WTC11 (cell line): ENCODE results near the gene TRIM58. TPM values are rescaled to one million over a fixed set of nuclear protein-coding genes. Genes with fewer than 3 reads are reported as not detected.
A peak's percentile ranks its signal among the peaks of the same experiment; 100 is the strongest.

ENCODE experiments used
- ATAC-seq: fragments of 200-7000 bp; cut with Tn5 transposase; 2 replicates; pipeline ENCODE4 v1.10.0; 2021; ENCODE audit warnings: mild to moderate bottlenecking, moderate library complexity
- CTCF ChIA-PET: fragments of 300-600 bp; sonication (Branson Sonifier 250); formaldehyde crosslinking; loops from one replicate; lab custom pipeline; 2021; ENCODE audit warnings: antibody characterized with exemption; lab: Charles Lee
- POLR2A ChIA-PET: fragments of 350-600 bp; sonication (Branson Sonifier 250); formaldehyde crosslinking; loops from one replicate; lab custom pipeline; 2021; ENCODE audit warnings: antibody characterized with exemption; lab: Charles Lee
- DNase-seq: peaks from one replicate; pipeline ENCODE4 v3.0.0; 2021; ENCODE audit warnings: low spot score
- H3K27ac Mint-ChIP-seq: 2 replicates; pipeline ENCODE4 v1.8.0; 2021; ENCODE audit warnings: mixed read lengths
- H3K27me3 Mint-ChIP-seq: 2 replicates; pipeline ENCODE4 v1.8.0; 2021; ENCODE audit warnings: low read depth, mild to moderate bottlenecking, moderate library complexity, mixed read lengths
- H3K36me3 Mint-ChIP-seq: 2 replicates; pipeline ENCODE4 v1.8.0; 2021; ENCODE audit warnings: mixed read lengths
- H3K4me1 Mint-ChIP-seq: 2 replicates; pipeline ENCODE4 v1.8.0; 2022; ENCODE audit warnings: mixed read lengths
- H3K4me3 Mint-ChIP-seq: 2 replicates; pipeline ENCODE4 v1.8.0; 2021; ENCODE audit warnings: mild to moderate bottlenecking, moderate library complexity, mixed read lengths
- H3K9me3 Mint-ChIP-seq: 2 replicates; pipeline ENCODE4 v1.8.0; 2021; ENCODE audit warnings: mixed read lengths
- ATF1 ChIP-seq: sonication (generic); formaldehyde crosslinking; IDR thresholded peaks from 2 replicates; pipeline ENCODE4 v1.8.1; 2023; ENCODE audit warnings: mild to moderate bottlenecking, moderate library complexity, missing genetic modification reagents
- CREB1 ChIP-seq: sonication (generic); formaldehyde crosslinking; IDR thresholded peaks from 2 replicates; pipeline ENCODE4 v1.8.0; 2023; ENCODE audit warnings: mild to moderate bottlenecking, missing genetic modification reagents
- ETV6 ChIP-seq: sonication (generic); formaldehyde crosslinking; IDR thresholded peaks from 2 replicates; pipeline ENCODE4 v1.8.1; 2022; ENCODE audit warnings: mild to moderate bottlenecking, missing genetic modification reagents
- FOXK1 ChIP-seq: sonication (generic); formaldehyde crosslinking; IDR thresholded peaks from 2 replicates; pipeline ENCODE4 v1.8.0; 2022; ENCODE audit warnings: mild to moderate bottlenecking, moderate library complexity, missing genetic modification reagents
- FOXP1 ChIP-seq: sonication (generic); formaldehyde crosslinking; IDR thresholded peaks from 2 replicates; pipeline ENCODE4 v1.8.0; 2022; ENCODE audit warnings: missing genetic modification reagents, mild to moderate bottlenecking, moderate library complexity, borderline replicate concordance
- GTF2I ChIP-seq: fragments of 250-450 bp; sonication (Bioruptor Pico); conservative IDR thresholded peaks from 2 replicates; pipeline ENCODE4 v1.4.0; 2021; ENCODE audit warnings: mild to moderate bottlenecking
- HMGA2 ChIP-seq: fragments of 250-450 bp; sonication (Bioruptor Pico); IDR thresholded peaks from 2 replicates; pipeline ENCODE4 v1.4.0; 2021; ENCODE audit warnings: mild to moderate bottlenecking, moderate library complexity
- IRF2 ChIP-seq: sonication (generic); formaldehyde crosslinking; IDR thresholded peaks from 2 replicates; pipeline ENCODE4 v1.8.0; 2022; ENCODE audit warnings: low read depth, missing genetic modification reagents, borderline replicate concordance
- JUN ChIP-seq: sonication (generic); formaldehyde crosslinking; IDR thresholded peaks from 2 replicates; pipeline ENCODE4 v1.8.0; 2023; ENCODE audit warnings: mild to moderate bottlenecking, missing genetic modification reagents
- MXD4 ChIP-seq: fragments of 250-450 bp; sonication (Bioruptor Pico); IDR thresholded peaks from 2 replicates; pipeline ENCODE4 v1.8.0; 2021; ENCODE audit warnings: mild to moderate bottlenecking, moderate library complexity, borderline replicate concordance
- NFATC4 ChIP-seq: fragments of 250-450 bp; sonication (Bioruptor Pico); IDR thresholded peaks from 2 replicates; pipeline ENCODE4 v1.9.0; 2021; ENCODE audit warnings: mild to moderate bottlenecking
- NFE2L1 ChIP-seq: sonication (generic); formaldehyde crosslinking; IDR thresholded peaks from 2 replicates; pipeline ENCODE4 v1.8.1; 2023; ENCODE audit warnings: missing genetic modification reagents
- SMAD3 ChIP-seq: sonication (generic); formaldehyde crosslinking; IDR thresholded peaks from 2 replicates; pipeline ENCODE4 v1.8.0; 2022; ENCODE audit warnings: missing genetic modification reagents, mild to moderate bottlenecking, borderline replicate concordance
- SOX15 ChIP-seq: fragments of 250-450 bp; sonication (Bioruptor Pico); IDR thresholded peaks from 2 replicates; pipeline ENCODE4 v1.9.0; 2021; ENCODE audit warnings: mild to moderate bottlenecking
- TCF7 ChIP-seq: sonication (generic); formaldehyde crosslinking; IDR thresholded peaks from 2 replicates; pipeline ENCODE4 v1.8.0; 2022; ENCODE audit warnings: mild to moderate bottlenecking, low read depth, missing genetic modification reagents, moderate library complexity
- ZNF423 ChIP-seq: fragments of 250-450 bp; sonication (Bioruptor Pico); IDR thresholded peaks from 2 replicates; pipeline ENCODE4 v2.1.2; 2022; ENCODE audit warnings: mild to moderate bottlenecking, moderate library complexity
- total RNA-seq: library from RNA; stranded (reverse); gene quantifications from 3 replicates; pipeline ENCODE4 v1.2.3, GENCODE V29; 2021
- TF ChIP-seq, protein P1 (sequence below): sonication (generic); formaldehyde crosslinking; conservative IDR thresholded peaks from 2 replicates; pipeline ENCODE4 v1.8.1; 2022; ENCODE audit warnings: mild to moderate bottlenecking, missing genetic modification reagents
- TF ChIP-seq, protein P2 (sequence below): fragments of 250-450 bp; sonication (Bioruptor Pico); IDR thresholded peaks from 2 replicates; pipeline ENCODE4 v1.9.0; 2021; ENCODE audit warnings: moderate library complexity, mild to moderate bottlenecking, inconsistent platforms, borderline replicate concordance
- TF ChIP-seq, protein P3 (sequence below): sonication (generic); formaldehyde crosslinking; IDR thresholded peaks from 2 replicates; pipeline ENCODE4 v1.8.1; 2023; ENCODE audit warnings: mild to moderate bottlenecking, moderate library complexity, missing genetic modification reagents
- TF ChIP-seq, protein P4 (sequence below): sonication (generic); formaldehyde crosslinking; IDR thresholded peaks from 2 replicates; pipeline ENCODE4 v1.8.1; 2022; ENCODE audit warnings: missing genetic modification reagents, borderline replicate concordance
- TF ChIP-seq, protein P5 (sequence below): sonication (generic); formaldehyde crosslinking; IDR thresholded peaks from 2 replicates; pipeline ENCODE4 v1.8.0; 2022; ENCODE audit warnings: mild to moderate bottlenecking, missing genetic modification reagents
- TF ChIP-seq, protein P6 (sequence below): sonication (generic); formaldehyde crosslinking; IDR thresholded peaks from 2 replicates; pipeline ENCODE4 v1.8.1; 2023; ENCODE audit warnings: mild to moderate bottlenecking, missing genetic modification reagents
- TF ChIP-seq, protein P7 (sequence below): sonication (generic); formaldehyde crosslinking; IDR thresholded peaks from 2 replicates; pipeline ENCODE4 v1.8.1; 2023; ENCODE audit warnings: mild to moderate bottlenecking, missing genetic modification reagents, borderline replicate concordance

Gene TRIM58
- total RNA-seq, 1 experiment from 2014 or later: 1.0 TPM

DNA sequence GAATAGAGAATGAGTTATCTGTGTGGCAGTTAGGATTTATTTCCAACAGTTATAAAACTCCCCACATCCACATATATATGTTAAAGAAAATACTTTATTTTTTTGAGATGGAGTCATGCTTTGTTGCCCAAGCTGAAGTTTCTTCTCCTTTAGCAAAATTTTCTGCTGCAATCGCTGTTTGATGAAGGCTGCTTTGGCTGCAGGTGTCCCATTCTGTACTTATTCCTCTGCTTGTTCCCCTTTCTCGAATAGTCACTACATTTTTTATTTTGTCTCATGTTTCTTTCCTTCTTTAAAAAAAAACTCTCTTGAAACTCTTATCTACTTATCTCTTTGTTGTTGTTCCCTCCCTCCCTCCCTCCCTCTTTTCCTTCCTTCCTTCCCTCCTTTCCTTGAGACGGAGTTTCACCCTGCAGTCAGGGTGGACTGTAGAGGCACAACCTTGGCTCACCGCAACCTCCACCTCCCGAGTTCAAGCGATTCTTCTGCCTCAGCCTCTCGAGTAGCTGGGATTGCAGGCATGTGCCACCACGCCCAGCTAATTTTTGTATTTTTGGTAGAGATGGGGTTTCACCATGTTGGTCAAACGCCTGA is 49.0 kb downstream of the TRIM58 start:
- ATAC-seq: no peak
- no peak overlapping the region for H3K4me3 Mint-ChIP-seq
- peaks cover 55% of the 10 kb centered on the region for H3K4me1 Mint-ChIP-seq
- no peak for TF ChIP-seq ZNF423
- TF ChIP-seq, protein P1, sequence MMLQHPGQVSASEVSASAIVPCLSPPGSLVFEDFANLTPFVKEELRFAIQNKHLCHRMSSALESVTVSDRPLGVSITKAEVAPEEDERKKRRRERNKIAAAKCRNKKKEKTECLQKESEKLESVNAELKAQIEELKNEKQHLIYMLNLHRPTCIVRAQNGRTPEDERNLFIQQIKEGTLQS (CRISPR knock-in tag): no peak
- TF ChIP-seq MXD4 (CRISPR knock-in tag): no peak
- no peak for TF ChIP-seq JUN (CRISPR knock-in tag)
- no peak for TF ChIP-seq TCF7
- TF ChIP-seq, protein P2, sequence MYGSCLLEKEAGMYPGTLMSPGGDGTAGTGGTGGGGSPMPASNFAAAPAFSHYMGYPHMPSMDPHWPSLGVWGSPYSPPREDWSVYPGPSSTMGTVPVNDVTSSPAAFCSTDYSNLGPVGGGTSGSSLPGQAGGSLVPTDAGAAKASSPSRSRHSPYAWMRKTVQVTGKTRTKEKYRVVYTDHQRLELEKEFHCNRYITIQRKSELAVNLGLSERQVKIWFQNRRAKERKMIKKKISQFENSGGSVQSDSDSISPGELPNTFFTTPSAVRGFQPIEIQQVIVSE: no peak
- TF ChIP-seq, protein P3, sequence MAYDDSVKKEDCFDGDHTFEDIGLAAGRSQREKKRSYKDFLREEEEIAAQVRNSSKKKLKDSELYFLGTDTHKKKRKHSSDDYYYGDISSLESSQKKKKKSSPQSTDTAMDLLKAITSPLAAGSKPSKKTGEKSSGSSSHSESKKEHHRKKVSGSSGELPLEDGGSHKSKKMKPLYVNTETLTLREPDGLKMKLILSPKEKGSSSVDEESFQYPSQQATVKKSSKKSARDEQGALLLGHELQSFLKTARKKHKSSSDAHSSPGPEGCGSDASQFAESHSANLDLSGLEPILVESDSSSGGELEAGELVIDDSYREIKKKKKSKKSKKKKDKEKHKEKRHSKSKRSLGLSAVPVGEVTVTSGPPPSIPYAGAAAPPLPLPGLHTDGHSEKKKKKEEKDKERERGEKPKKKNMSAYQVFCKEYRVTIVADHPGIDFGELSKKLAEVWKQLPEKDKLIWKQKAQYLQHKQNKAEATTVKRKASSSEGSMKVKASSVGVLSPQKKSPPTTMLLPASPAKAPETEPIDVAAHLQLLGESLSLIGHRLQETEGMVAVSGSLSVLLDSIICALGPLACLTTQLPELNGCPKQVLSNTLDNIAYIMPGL (CRISPR knock-in tag): no peak
- no peak for TF ChIP-seq HMGA2 (CRISPR knock-in tag)
- TF ChIP-seq SOX15 (CRISPR knock-in tag): no peak
- TF ChIP-seq ATF1 (CRISPR knock-in tag): no peak
- TF ChIP-seq CREB1 (CRISPR knock-in tag): no peak
- no peak for TF ChIP-seq GTF2I (CRISPR knock-in tag)
- TF ChIP-seq FOXK1 (CRISPR knock-in tag): no peak
- no peak for TF ChIP-seq NFATC4 (CRISPR knock-in tag)
- ChIA-PET CTCF (interaction anchor here (0.6 to 0.7 kb wide), 2 partner anchors 13 to 32 kb away, joined by 3 read pairs; no protein-coding TSS in a partner anchor), POLR2A (no interaction called here)
- peaks cover 61% of the 10 kb centered on the region for H3K36me3 Mint-ChIP-seq
- peaks cover 68% of the 10 kb centered on the region for H3K9me3 Mint-ChIP-seq
- H3K27ac Mint-ChIP-seq: peak overlapping the region; percentile 84
- DNase-seq: no peak
- peaks cover 11% of the 10 kb centered on the region for H3K27me3 Mint-ChIP-seq

DNA sequence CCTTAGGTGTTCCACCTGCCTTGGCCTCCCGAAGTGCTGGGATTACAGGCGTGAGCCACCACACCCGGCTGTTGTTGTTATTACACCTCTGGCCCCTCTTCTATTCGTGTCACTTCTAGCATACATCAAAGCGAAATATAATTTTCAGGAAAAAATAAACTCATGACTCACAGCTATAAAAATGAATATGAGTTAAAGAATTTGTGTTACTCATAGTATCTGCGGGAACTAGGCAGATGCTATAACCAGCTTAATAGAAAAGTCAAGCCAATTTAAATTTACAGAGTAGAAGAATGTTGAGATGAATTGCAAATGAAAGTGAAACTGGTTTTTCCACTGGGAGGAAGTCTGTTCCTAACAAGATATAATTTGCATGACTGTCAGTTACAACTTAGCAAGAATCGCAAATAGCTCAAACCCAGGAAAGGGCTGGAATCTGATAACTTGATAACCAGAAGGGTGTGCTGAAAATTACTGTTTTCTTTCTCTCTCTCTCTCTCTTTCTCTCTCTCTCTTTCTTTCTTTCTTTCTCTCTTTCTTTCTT is 49.6 kb downstream of the TRIM58 start:
- H3K36me3 Mint-ChIP-seq: peaks cover 66% of the 10 kb centered on the region
- TF ChIP-seq, protein P4, sequence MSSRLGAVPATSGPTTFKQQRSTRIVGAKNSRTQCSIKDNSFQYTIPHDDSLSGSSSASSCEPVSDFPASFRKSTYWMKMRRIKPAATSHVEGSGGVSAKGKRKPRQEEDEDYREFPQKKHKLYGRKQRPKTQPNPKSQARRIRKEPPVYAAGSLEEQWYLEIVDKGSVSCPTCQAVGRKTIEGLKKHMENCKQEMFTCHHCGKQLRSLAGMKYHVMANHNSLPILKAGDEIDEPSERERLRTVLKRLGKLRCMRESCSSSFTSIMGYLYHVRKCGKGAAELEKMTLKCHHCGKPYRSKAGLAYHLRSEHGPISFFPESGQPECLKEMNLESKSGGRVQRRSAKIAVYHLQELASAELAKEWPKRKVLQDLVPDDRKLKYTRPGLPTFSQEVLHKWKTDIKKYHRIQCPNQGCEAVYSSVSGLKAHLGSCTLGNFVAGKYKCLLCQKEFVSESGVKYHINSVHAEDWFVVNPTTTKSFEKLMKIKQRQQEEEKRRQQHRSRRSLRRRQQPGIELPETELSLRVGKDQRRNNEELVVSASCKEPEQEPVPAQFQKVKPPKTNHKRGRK (CRISPR knock-in tag): peak; percentile 97
- no peak for TF ChIP-seq IRF2
- TF ChIP-seq, protein P5, sequence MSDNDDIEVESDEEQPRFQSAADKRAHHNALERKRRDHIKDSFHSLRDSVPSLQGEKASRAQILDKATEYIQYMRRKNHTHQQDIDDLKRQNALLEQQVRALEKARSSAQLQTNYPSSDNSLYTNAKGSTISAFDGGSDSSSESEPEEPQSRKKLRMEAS (CRISPR knock-in tag): no peak
- TF ChIP-seq GTF2I (CRISPR knock-in tag): no peak
- TF ChIP-seq JUN (CRISPR knock-in tag): no peak
- no peak for TF ChIP-seq FOXP1 (CRISPR knock-in tag)
- peaks cover 11% of the 10 kb centered on the region for H3K27me3 Mint-ChIP-seq
- H3K4me3 Mint-ChIP-seq: 0 out of 2 replicates have a peak overlapping the region, but pooled peaks have one; percentile 6
- POLR2A ChIA-PET: no interaction called here
- CTCF ChIA-PET: interaction anchor here (0.6 to 0.7 kb wide), 2 partner anchors 12 to 31 kb away, joined by 3 read pairs; no protein-coding TSS in a partner anchor
- H3K4me1 Mint-ChIP-seq: peaks cover 54% of the 10 kb centered on the region
- ATAC-seq (peak; percentile 79), DNase-seq (no peak)
- H3K27ac Mint-ChIP-seq: peak overlapping the region; percentile 84
- H3K9me3 Mint-ChIP-seq: peaks cover 73% of the 10 kb centered on the region

DNA sequence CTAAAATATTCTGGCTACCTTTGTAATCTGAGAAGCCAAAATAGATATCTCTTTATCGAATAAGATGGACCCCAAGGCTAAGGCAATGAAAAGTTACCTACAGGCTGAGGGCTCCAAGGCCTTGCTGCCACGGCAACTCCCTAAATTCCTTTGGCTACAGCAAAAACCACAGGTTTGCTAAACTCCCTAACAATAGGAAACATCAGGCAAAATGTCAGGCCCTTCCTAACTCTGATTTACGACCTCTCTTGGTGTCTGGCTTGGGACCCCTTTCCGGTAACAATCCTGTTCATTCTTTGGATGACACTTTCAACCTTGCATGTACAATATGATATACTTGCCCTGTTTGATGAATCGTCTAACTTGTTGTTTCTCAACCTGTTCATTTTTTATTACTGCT is 51.8 kb downstream of the TRIM58 start:
- no peak for DNase-seq
- Mint-ChIP-seq H3K9me3 (peaks cover 74% of the 10 kb centered on the region), H3K4me3 (no peak overlapping the region), H3K27ac (no peak overlapping the region), H3K4me1 (peaks cover 44% of the 10 kb centered on the region), H3K36me3 (peaks cover 70% of the 10 kb centered on the region), H3K27me3 (peaks cover 11% of the 10 kb centered on the region)
- ChIA-PET CTCF (no interaction called here), POLR2A (no interaction called here)
- no peak for ATAC-seq
- TF ChIP-seq NFE2L1 (no peak), IRF2 (no peak), SMAD3 (CRISPR knock-in tag) (no peak), ETV6 (no peak), JUN (CRISPR knock-in tag) (no peak)
- TF ChIP-seq, protein P6, sequence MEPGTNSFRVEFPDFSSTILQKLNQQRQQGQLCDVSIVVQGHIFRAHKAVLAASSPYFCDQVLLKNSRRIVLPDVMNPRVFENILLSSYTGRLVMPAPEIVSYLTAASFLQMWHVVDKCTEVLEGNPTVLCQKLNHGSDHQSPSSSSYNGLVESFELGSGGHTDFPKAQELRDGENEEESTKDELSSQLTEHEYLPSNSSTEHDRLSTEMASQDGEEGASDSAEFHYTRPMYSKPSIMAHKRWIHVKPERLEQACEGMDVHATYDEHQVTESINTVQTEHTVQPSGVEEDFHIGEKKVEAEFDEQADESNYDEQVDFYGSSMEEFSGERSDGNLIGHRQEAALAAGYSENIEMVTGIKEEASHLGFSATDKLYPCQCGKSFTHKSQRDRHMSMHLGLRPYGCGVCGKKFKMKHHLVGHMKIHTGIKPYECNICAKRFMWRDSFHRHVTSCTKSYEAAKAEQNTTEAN: no peak
- TF ChIP-seq, protein P7, sequence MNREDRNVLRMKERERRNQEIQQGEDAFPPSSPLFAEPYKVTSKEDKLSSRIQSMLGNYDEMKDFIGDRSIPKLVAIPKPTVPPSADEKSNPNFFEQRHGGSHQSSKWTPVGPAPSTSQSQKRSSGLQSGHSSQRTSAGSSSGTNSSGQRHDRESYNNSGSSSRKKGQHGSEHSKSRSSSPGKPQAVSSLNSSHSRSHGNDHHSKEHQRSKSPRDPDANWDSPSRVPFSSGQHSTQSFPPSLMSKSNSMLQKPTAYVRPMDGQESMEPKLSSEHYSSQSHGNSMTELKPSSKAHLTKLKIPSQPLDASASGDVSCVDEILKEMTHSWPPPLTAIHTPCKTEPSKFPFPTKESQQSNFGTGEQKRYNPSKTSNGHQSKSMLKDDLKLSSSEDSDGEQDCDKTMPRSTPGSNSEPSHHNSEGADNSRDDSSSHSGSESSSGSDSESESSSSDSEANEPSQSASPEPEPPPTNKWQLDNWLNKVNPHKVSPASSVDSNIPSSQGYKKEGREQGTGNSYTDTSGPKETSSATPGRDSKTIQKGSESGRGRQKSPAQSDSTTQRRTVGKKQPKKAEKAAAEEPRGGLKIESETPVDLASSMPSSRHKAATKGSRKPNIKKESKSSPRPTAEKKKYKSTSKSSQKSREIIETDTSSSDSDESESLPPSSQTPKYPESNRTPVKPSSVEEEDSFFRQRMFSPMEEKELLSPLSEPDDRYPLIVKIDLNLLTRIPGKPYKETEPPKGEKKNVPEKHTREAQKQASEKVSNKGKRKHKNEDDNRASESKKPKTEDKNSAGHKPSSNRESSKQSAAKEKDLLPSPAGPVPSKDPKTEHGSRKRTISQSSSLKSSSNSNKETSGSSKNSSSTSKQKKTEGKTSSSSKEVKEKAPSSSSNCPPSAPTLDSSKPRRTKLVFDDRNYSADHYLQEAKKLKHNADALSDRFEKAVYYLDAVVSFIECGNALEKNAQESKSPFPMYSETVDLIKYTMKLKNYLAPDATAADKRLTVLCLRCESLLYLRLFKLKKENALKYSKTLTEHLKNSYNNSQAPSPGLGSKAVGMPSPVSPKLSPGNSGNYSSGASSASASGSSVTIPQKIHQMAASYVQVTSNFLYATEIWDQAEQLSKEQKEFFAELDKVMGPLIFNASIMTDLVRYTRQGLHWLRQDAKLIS: no peak
